Activated T-cell treated with anti-CD3 and anti-CD28 coated beads for 1 hour (primary cell): ENCODE results near the gene ILF2.

Source experiments
- DNase-seq: peaks from one replicate; pipeline ENCODE4 v3.0.0-alpha.2; 2020; ENCODE audit warnings: low read depth

Gene ILF2

DNA sequence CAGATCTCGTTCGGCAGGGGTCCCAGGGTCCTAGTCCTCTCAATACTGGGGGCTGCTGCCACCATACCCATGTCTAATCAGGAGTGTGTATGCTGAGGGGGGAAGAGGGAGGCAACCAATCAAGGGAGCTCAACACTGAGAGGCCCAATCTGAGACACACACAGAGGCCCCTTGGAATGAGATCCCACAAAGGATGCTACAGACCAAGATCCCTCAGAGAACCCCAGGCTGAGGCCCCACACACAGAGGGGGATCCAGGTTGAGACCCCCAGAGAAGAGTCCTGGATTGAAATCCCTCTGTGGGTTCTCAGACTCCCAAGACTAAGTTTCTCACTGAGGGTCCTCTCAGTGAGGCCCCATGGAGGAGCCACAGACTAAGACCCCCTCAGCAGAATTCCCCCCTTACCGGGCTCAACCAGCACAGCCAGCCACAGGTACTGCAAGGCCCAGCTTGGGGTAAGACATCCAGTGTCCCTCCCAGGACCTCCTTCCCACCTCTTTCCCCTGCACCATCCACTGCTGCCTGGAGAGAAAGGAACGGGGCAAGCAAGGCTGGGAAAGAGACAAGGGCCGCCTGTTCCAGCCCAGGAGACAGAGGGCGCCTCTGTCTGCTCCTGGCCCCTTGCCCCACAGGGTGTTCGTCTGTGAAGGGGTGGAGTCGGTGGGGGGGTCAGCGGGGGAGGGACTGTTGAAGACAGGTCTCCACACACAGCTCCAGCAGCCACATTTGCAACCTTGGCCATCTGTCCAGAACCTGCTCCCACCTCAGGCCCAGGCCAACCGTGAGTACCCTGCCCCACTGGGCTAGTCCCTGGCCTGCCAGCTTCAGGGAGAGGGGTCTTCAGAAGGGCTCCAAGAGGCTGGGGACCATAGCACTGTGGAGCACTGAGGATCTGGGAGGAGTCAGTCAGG is 42.8 kb downstream of the ILF2 start, which contains the start of gene S100A1:
S100A1 (plus strand) TSS at position 720 of the 912 bp plus-strand sequence. CDS start 2,088 bp downstream, outside the sequence.
- no peak for DNase-seq

DNA sequence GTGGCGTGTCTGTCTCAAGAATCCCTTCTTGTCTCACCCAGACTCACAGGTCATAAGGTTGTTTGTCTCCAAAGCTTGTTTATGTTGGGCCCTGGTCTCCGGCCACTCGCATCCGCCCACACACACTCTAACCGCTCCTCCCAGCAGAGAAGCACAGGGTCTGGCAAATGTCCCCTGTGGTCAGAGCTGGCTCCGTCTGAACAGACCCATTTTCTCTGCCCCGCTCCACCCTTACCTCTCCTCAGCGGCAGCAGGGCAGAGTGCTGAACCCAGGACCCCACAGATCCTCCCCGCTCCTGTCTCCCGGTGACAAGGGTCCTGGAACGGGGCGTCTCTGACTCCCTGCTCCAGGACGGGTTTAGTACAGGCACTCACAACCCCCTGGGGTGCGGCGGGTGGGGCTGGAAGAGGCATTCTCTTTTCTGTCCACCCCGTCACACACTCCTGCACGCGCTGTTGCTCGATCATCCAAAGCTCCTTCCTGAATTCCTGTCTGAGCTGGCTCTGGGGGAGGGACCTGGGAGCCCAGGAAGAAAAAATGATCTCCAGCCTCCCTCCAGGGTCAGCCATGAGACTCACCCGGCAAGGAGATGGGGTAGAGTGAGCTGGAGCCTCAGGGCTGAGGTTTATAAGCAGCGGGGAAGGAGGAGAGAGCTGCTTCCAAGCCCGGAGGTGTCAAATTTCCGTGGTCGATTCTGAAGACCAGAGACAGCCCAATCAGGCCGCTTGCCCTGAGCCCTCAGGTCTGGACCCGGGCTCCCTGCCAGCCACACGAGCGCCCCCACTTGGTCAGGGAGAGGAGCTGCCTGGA is 43.7 kb downstream of the ILF2 start, which contains the start of gene S100A13:
S100A13 (minus strand) TSS at position 602 of the 811 bp plus-strand sequence. CDS start 1,033 bp downstream, outside the sequence.
- DNase-seq, result no peak

DNA sequence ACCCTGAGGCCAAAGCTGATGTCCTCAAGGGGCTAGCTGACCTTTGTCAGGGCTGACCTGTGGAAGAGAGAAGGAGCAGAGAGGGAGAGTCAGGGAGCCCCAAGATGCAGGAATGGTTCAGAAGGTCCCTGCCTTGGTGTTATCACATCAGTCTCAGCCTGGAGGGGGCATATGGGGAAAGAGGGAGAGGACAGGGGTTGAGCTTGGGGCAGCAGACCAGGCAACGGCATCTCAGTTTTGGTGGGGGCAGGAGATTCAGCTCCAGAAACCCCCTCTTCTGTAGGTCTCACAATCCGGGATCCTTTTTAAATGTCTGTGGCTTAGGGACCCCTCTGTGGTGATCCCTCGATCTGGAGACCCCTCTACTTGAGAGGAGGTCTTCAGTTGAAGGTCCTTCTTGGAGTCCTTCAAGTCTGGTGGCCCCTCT is 44.3 kb downstream of the ILF2 start:
- DNase-seq, result no peak

DNA sequence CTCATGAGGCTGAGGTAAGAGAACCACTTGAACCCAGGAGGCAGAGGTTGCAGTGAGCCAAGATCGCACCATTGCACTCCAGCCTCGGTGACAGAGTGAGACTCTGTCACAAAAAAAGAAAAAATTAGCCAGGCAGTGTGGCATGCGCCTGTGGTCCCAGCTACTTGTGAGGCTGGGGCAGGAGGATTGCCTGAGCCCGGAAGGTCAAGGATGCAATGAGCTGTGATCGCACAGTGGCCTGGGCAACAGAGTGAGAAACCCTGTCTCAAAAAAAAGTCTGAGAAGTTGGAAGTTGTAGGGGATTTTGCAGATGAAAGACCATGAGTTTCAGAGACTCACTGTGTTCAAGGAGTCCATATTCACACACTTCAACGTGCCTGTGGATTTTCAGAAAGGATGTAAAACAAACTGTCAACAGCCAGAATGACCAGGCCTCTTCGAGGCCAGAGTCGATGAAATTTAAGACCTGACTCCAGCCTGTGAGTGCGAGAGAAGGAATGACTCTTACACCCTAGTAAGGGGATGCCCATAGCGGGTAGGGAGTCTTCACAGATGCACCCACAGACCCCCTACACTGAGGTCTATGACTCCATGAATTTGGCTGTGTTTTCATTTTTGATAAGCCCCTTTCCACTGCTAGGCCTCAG is 45.7 kb downstream of the ILF2 start:
- DNase-seq, result no peak

DNA sequence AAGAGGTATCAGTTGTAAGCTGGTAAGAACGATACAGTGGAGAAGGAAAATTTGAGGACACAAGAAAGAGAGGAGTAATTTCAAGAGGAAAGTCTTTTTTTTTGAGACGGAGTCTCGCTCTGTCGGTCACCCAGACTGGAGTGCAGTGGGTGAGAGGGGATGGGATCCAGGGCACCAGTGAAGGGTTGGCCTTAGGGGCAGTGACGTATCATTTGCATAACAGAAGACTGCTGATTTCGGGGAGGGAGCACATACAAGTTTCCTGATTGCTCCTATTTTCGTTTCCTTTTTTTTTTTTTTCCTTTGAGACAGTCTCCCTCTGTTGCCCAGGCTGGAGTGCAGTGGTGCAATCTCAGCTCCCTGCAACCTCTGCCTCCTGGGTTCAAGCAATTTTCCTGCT is 47.7 kb downstream of the ILF2 start:
- no peak for DNase-seq

DNA sequence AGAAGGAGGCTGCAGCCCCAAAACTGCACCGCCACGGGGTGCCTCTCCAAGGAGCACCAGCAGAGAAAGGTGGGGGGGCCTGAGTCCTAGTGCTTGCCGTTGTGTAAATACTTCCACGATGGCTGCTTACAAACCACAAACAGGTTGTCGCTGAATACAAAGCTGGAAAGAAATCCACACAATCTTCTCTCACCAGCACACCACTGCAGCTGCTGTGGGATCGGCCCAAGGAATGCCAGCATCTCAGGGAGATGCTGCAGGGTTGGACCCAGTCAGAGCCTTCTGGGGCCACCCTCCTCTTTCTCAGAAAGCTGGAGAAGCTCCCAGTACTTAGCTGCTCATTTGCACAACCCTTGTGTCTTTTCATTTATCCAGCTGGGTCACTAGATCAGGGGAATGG is 51.6 kb downstream of the ILF2 start:
- DNase-seq, result no peak

DNA sequence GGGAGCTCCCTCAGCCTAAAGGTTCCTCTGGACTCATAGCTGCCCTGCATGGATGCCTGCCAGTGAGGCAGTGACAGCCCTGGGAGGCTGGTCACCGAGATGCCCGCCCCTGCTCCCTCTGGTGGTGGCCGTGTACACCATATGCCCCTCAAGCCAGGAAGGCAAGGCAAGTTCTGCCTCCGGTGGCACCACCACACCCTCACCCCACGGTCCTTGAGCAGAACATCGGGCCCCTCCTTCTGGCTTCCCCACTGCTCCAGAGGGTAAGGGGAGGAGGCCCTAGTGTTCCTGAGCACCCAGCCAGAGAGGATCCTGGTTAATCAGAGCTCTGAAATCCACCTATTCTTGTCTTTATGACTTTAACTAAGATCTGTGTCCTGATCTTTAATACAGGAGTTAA is 53.1 kb downstream of the ILF2 start:
- no peak for DNase-seq

DNA sequence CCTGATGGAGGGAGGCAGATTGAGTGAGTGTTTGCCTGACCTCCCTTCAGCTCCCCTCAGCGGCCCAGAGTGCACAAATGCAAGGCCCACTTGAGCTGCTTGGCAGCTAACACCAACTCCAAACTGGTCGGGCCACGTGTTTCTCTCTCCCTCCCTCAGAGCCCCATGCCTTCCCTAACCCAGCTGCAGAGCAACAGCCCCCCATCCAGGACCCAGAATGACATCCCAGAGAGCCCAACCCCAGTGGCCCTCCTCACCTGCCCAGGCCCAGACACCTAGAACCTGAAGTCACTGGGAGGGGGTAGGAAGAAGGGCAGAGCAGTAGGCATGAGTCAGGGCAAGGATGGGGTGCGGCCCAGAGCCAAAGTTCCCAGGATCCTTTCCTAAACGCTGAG is 53.9 kb downstream of the ILF2 start:
- no peak for DNase-seq

DNA sequence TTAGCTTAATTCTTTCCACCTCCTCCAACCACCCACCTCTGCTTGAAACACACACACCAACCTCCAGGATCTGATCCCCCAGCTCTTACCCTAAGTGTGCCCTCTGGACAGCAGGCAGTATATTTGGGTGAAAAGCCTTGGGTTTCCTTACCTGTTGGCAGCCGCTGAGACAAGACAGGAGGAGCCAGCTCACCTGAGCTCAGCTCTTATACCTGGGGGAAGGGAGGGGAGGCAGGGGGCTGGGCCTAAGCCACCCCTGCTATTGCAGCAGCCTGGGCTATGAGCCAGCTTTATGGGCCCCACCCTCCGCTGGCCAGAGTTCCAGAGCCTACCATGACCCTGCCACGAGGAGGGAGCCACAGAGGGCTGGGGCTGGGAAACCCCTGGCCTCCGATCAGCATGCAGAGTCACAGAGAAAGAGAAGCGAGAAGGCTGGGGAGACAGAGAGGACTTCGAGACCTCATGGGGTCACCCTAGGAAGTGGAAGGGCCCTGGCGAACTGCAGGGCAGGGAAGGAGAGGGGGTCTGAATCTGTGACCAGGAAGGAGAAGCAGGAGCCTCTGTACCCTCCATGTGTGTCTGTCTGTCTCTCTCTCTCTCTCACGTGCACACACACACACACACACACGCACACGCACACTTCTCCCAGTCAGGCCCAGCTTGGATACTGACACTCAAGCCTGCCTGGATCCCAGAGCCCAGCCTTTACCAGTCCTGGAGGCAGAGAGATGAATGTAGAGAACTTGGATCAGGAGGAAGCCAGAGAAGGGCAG is 54.5 kb downstream of the ILF2 start, which contains the start of gene S100A14:
S100A14 (minus strand) TSS at position 182 of the 773 bp plus-strand sequence. CDS start 467 bp downstream, outside the sequence.
- no peak for DNase-seq

DNA sequence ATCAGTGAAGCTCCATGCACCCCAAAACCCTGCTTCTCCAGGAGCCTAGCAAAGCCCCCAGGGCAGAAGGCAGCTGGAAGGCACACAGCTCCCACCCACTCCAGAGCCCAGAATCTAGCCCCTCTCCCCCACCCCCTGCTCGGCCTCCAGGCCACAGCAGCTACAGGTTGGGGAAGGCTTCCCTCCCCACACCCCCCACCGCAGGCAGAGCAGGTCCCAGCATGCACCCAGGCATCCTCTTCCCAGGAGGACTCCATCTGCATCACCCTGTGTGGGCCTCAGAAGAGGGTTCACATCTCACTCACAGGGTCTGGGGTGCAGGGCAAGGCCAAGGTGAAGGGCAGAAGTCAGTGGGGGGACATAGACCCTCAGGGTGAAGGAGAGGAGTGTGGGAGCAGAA is 55.4 kb downstream of the ILF2 start:
- no peak for DNase-seq

DNA sequence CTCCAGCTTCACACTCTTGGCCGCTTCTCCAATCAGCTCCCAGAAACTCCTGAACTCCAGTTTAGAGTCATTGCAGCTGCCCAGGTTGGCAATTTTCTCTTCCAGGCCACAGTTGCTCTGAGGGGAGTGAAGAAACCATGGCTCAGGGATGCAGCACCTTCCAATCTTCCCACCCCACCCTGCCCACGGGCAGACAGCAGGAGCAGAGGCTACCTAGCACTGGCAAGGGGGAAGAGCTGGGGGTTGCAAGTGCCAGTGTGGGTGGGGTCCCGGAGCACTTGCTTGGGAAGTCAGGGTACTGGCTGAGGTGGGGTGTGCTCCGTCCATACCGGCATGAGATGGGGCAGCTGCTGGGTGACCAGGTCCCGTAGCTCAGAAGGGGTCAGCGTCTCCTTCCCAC is 55.9 kb downstream of the ILF2 start:
- DNase-seq, result no peak

DNA sequence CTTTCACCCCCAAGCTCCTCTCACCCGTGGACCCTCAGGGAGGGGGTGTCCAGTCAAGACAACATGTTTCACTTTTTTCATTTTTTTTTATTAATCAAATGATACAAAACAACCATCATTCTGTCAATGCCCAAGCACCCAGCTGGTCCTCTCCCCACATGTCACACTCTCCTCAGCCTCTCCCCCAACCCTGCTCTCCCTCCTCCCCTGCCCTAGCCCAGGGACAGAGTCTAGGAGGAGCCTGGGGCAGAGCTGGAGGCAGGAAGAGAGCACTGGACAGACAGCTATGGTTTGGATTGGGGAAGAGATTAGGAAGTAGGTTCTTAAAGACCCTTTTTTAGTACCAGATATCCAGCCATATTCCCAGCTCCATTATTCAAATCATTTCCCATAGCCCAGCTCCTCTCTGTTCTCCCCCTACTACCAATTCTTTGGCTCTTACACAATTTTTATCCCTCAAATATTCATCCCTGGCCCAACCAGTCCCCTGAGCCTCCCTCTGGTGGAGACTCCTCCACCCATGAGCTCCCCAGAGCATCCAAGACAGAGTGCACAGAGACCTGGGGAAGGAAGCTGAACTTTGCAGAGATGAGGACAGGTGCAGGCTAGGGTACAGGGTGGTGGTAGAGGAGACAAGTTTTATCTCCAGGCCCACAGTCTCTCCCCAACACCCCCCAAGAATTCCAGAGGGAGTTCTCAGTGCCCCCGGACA is 56.4 kb downstream of the ILF2 start:
- DNase-seq, result no peak

DNA sequence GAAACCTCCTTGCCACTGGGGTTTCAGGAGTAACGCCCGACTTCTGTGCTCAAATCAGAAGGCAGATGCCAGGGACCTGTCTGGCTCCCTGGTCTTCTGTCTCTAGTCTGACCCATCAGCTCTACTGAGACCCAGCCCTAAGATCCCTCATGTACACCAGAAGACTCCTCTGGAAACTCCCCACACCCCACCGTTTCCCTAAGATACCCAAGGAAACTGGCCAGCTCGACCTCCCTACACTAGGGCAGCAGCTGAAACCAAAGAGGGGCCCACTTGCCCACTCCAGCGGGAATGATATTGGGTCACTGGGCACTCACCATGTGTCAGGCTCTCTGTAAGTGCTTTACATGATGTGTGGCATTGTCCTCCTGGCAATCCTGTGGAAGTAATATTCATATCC is 57.4 kb downstream of the ILF2 start:
- DNase-seq, result no peak

DNA sequence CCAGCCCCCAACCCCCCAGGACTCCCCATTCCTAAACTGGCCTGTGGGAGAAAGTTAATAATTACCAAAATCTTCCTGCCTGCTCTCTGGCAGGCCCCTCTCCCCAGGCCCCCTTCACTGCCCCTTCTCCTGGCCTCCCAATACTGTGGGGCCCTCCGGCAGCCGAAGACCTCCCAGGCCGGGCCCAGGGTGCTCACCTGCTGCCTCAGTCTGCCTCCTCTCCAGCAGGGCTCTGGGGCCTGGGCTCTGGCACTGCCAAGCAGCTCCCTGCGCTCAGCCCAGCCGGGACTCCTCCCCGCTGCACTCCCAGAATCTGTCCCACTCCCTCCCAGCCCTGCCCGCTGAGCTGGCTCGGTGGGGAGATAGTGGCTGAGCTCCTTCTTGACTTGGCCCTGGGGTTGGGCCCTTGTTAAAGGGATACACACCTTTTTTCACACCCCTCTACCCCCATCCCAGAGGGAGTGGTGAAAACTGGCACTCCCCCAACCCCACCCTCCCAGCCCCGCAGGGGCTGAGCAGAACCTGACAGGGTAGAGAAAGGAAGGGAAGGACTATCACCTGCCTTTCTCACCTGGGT is 58.0 kb downstream of the ILF2 start, which contains the start of gene S100A16:
S100A16 (minus strand) TSS at position 383 of the 577 bp plus-strand sequence. CDS start 4,986 bp downstream, outside the sequence.
- no peak for DNase-seq

DNA sequence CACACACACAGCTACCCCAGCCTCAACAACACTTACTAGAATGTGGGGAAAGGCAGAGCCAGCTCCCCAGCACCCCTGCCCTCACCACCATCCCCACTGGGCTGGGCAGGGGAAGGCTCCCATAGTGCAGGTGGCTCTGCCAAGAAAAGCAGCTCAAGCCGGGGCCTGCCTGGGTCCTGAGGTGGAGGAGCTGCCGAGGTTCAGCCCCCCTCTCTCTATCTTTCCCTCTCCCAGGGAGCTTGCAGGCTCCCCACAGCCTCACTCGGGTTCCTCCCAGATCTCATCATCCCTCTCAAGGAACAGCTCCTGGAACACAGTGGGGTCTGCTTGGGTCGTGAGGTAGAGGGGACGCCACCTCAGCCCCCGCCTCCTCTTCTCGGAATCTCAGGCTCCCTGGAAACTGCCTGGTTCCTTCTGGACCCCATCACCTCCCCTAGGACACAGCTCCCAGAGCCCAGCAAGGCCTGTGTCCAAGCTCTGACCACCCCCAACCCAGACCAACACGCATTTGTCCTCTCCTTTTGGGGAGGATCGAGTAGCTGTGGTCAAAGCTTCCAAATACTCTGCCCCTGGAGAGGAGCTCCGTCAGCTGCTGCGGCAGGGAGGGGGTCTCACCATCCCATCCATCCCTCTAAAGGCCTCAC is 58.6 kb downstream of the ILF2 start:
- DNase-seq, result no peak
